Natural killer cell treated with Interleukin-12 subunit alpha and Interleukin-12 subunit beta and Interleukin-15 and Interleukin-18, amount 100 ng/mL, for 72 hours (primary cell): Measurements from ENCODE around the gene TENT4B. TPM values are rescaled to one million over a fixed set of nuclear protein-coding genes. Genes with fewer than 3 reads are reported as not detected.

Experiments used
- ATAC-seq, 2 donors: fragments of 150-1000 bp; cut with Tn5 transposase in 1 of 2; sonication (Bioruptor Pico), chemical (Tn5 transposase) in 1 of 2; 2 replicates each; pipeline ENCODE4 v1.10.0; 2021
- DNase-seq: peaks from one replicate; pipeline ENCODE4 v3.0.0; 2022; ENCODE audit warnings: low spot score
- H3K27ac Mint-ChIP-seq, 2 donors: 1 replicate in 1 of 2; 2 replicates in 1 of 2; pipeline ENCODE4 v1.8.0; 2022; ENCODE audit warnings: mixed read lengths in 2 of 2, mild to moderate bottlenecking in 1 of 2, moderate library complexity in 1 of 2
- H3K27me3 Mint-ChIP-seq, 2 donors: 1 replicate in 1 of 2; 2 replicates in 1 of 2; pipeline ENCODE4 v1.8.0; 2022; ENCODE audit warnings: mixed read lengths in 2 of 2
- H3K36me3 Mint-ChIP-seq: one replicate; pipeline ENCODE4 v1.8.0; 2022; ENCODE audit warnings: mixed read lengths
- H3K4me1 Mint-ChIP-seq, 2 donors: 1 replicate in 1 of 2; 2 replicates in 1 of 2; pipeline ENCODE4 v1.8.0; 2022; ENCODE audit warnings: low read depth in 2 of 2, mixed read lengths in 2 of 2, mild to moderate bottlenecking in 1 of 2
- H3K4me3 Mint-ChIP-seq: one replicate; pipeline ENCODE4 v1.8.0; 2022; ENCODE audit warnings: mixed read lengths
- H3K9me3 Mint-ChIP-seq: 2 replicates; pipeline ENCODE4 v1.8.0; 2022; ENCODE audit warnings: mixed read lengths
- total RNA-seq, 2 donors: library from RNA; stranded (reverse); gene quantifications; one replicate each; pipeline ENCODE4 v1.2.3, GENCODE V29; 2022

The TENT4B gene
- total RNA-seq, 2 donors from 2014 or later: 13.1 to 17.5 TPM

DNA sequence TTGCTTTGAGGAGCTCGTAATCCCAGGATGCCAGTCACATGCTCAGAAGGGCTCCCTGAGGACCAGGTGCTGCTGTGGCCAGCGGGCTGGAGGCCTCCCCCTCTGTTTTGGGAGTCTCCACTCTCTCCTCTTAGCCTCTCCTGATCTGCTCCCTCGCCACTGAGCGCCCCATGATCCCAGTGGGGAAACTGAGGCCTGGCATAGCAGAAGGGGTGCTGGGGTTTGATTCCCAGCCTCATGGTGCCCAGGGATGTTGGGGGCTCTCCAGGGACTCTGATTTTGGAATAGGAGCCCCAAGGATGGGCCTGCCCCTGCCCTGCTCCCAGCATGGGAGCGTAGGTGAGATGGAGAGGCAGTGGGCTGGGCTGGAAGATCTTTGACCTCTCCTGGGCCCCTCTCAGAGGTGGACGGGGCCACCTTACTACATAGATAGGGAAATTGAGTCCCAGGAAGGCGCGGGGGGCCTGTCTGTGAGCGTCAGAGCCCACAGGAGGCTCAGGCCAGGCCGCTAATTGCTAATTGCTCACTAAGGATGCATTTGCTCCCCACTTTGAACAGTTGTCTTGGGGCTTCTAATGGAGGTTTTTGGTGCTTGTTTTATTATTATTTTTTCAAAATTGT, 112.7 kb downstream of the TENT4B start:
- H3K4me3 Mint-ChIP-seq: peak overlapping the region; percentile 87
- peak overlapping the region; percentile 98 to 100 for H3K27ac Mint-ChIP-seq
- no peaks in the 10 kb centered on the region for H3K27me3 Mint-ChIP-seq
- ATAC-seq (no peak), DNase-seq (peak; percentile 46)
- peaks cover 81 to 88% of the 10 kb centered on the region in 2 donors for H3K4me1 Mint-ChIP-seq
- no peaks in the 10 kb centered on the region for H3K36me3 Mint-ChIP-seq
- H3K9me3 Mint-ChIP-seq: no peaks in the 10 kb centered on the region

- Mint-ChIP-seq H3K4me1 (peaks cover 82 to 89% of the 10 kb centered on the region in 2 donors), H3K36me3 (no peaks in the 10 kb centered on the region), H3K9me3 (no peaks in the 10 kb centered on the region), H3K4me3 (peak within 1 kb of the TSS; percentile 87), H3K27me3 (no peaks in the 10 kb centered on the region), H3K27ac (peak within 1 kb of the TSS; percentile 98 to 100)
- DNase-seq (peak; percentile 91), ATAC-seq (peak; percentile 86 to 89)
Observed at GRCh38 chr16:50266337-50267091, 113.4 kb downstream of the TENT4B start, which contains the start of gene ADCY7. TSS of gene ADCY7 (plus strand) at chr16:50266551. CDS start at chr16:50288180, 21,629 bp downstream.

DNA sequence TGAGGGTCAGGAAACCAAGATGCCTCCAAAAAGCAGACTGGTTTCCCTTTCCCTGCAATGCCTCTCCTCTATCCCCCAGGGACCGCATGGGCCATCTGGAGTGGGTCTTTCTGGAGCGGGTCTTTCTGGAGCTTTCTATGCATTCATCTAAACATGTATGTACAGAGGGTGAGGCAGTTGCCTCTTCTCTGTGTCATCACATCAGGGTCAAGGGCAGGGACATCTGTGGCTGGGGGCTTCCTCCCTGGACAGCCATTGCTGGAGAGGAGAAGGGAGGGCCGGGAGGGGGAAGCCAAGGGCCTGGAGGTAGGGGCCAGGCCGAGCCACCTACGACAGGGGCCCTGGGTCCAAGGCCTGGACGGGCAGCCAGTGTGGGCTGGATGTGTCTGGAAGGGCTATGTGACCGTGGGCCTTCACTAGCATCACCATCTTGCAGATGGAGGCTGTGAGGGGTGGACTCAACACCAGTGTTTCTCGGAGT, 114.1 kb downstream of the TENT4B start:
- H3K9me3 Mint-ChIP-seq: no peaks in the 10 kb centered on the region
- ATAC-seq (no peak), DNase-seq (peak; percentile 52)
- peaks cover 82 to 86% of the 10 kb centered on the region in 2 donors for H3K4me1 Mint-ChIP-seq
- peak overlapping the region; percentile 98 to 100 for H3K27ac Mint-ChIP-seq
- no peaks in the 10 kb centered on the region for H3K36me3 Mint-ChIP-seq
- H3K27me3 Mint-ChIP-seq: no peaks in the 10 kb centered on the region
- peak overlapping the region; percentile 87 for H3K4me3 Mint-ChIP-seq

DNA sequence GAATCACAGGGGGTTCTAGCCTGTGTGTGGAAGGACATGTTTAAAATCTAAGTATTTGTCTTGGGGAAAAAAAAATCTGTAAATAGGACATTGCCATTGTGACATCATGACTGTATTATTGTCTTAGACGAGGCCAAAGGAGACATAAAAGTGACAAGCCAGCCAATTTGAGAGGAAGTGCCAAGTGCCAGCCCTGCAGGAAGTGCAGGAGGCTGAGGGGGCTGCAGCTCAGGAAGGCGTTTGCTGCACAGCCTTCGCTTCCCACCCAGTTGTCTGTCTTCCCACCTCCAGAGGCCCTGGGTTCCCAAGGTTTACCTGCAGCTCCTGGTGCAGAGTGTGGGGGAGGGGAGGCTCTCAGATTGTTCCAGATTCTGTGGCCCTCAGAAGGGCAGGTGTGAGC, 114.5 kb downstream of the TENT4B start:
- H3K9me3 Mint-ChIP-seq: no peaks in the 10 kb centered on the region
- H3K4me1 Mint-ChIP-seq: peaks cover 84 to 87% of the 10 kb centered on the region in 2 donors
- ATAC-seq (no peak), DNase-seq (peak; percentile 66)
- H3K27ac Mint-ChIP-seq: peak overlapping the region; percentile 98 to 100
- no peaks in the 10 kb centered on the region for H3K27me3 Mint-ChIP-seq
- peak overlapping the region; percentile 87 for H3K4me3 Mint-ChIP-seq
- no peaks in the 10 kb centered on the region for H3K36me3 Mint-ChIP-seq

- H3K4me3 Mint-ChIP-seq: peak overlapping the region; percentile 87
- H3K4me1 Mint-ChIP-seq: peaks cover 85 to 87% of the 10 kb centered on the region in 2 donors
- H3K27me3 Mint-ChIP-seq: no peaks in the 10 kb centered on the region
- no peaks in the 10 kb centered on the region for H3K36me3 Mint-ChIP-seq
- no peak for ATAC-seq
- H3K9me3 Mint-ChIP-seq: no peaks in the 10 kb centered on the region
- H3K27ac Mint-ChIP-seq: peak overlapping the region; percentile 98 to 100
- peak; percentile 49 for DNase-seq
Observed at GRCh38 chr16:50268352-50268751, 115.2 kb downstream of the TENT4B start.

GRCh38 chr16:50269061-50269705, 116.1 kb downstream of the TENT4B start:
- no peaks in the 10 kb centered on the region for H3K27me3 Mint-ChIP-seq
- H3K9me3 Mint-ChIP-seq: no peaks in the 10 kb centered on the region
- H3K4me3 Mint-ChIP-seq: peak overlapping the region; percentile 80
- H3K27ac Mint-ChIP-seq: peak overlapping the region; percentile 98 to 100
- ATAC-seq: no peak
- no peaks in the 10 kb centered on the region for H3K36me3 Mint-ChIP-seq
- peaks cover 85 to 87% of the 10 kb centered on the region in 2 donors for H3K4me1 Mint-ChIP-seq
- DNase-seq: peak; percentile 56

GRCh38 chr16:50269769-50270509, 116.8 kb downstream of the TENT4B start:
- ATAC-seq: no peak

DNA sequence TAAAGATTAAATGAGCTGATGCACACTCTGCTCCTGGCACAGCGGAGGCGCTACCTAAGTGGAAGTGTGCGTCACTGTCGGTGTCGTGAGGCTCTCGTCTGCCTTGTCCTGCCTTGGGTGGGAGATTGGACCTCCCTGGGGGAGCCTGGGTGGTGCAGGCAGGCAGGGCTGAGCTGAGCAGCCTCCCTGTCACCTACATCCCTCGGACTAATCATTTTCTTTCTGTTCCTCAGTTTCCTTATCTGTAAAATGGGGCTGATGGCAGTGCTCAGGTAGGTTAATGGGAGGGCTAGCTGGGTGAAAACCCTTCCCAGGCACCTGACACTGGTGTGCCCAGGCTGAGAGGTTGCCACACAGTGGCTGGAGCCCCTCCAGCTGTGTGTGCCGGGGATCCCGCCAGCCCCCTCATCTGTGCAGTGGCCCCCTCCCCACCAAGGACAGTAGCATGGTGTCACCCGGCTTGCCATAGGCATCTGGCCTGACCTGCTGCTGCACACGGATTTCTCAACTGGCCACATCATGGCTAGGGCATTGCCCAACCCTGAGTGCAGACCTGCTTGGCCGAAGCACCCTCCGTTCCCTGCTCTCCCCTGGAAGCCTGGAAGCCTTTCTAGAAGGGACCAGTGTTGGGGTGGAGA, 117.5 kb downstream of the TENT4B start:
- no peaks in the 10 kb centered on the region for H3K9me3 Mint-ChIP-seq
- ATAC-seq (no peak), DNase-seq (peak; percentile 54)
- peak overlapping the region; percentile 98 to 100 for H3K27ac Mint-ChIP-seq
- no peaks in the 10 kb centered on the region for H3K36me3 Mint-ChIP-seq
- H3K4me1 Mint-ChIP-seq: peaks cover 82 to 83% of the 10 kb centered on the region in 2 donors
- H3K4me3 Mint-ChIP-seq: peak overlapping the region; percentile 27
- H3K27me3 Mint-ChIP-seq: no peaks in the 10 kb centered on the region

More at GRCh38 chr16:50269769-50270509, 116.8 kb downstream of the TENT4B start:
- Mint-ChIP-seq H3K27me3 (no peaks in the 10 kb centered on the region), H3K4me1 (peaks cover 84 to 85% of the 10 kb centered on the region in 2 donors), H3K36me3 (no peaks in the 10 kb centered on the region), H3K4me3 (peak overlapping the region; percentile 80), H3K27ac (peak overlapping the region; percentile 98 to 100), H3K9me3 (no peaks in the 10 kb centered on the region)
- peak; percentile 56 for DNase-seq

DNA sequence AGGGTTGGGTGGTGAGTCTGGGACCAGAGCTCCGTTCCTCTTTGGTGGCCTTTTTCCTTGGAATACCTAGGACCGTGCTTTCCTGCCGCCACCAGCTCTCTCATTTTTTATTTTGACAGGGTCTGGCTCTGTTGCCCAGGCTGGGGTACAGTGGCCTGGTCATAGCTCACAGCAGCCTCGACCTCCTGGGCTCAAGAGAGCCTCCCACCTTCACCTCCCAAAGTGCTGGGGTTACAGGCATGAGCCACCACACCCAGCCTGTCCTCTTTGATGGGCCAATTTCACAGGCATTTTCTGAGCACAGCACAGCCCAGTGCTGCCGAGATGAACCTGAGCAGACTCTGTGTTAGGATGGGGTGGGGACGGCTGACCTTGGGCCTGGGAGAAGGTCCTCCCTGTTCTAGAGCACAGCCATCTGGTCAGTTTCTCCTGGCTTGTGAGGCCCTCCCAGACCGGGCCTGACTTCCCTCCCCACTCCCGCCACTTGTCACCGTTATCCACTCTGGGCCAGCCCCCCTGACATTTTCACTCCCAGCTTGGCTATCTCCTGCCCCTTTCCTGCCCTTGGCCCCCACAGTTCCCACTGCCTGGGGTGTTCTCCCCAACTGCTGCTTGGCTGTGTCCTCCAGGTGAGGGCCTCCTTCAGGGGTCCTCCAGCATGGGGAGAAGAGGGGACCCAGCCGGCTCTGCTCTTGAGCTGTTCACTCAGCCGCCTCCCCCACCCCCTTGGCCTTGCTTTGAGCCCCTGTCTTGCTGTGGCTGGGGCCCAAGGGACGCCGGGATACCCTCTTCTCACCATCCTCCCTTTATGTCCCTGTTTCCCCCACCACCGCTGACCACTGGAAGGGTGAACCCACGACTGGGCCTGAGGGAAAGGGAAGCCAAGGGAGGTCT, 118.3 kb downstream of the TENT4B start:
- ATAC-seq: no peak
- Mint-ChIP-seq H3K27ac (peak overlapping the region; percentile 98 to 100), H3K27me3 (no peaks in the 10 kb centered on the region), H3K4me3 (peak overlapping the region; percentile 17), H3K4me1 (peaks cover 74 to 77% of the 10 kb centered on the region in 2 donors), H3K9me3 (no peaks in the 10 kb centered on the region), H3K36me3 (no peaks in the 10 kb centered on the region)
- peak; percentile 57 for DNase-seq

DNA sequence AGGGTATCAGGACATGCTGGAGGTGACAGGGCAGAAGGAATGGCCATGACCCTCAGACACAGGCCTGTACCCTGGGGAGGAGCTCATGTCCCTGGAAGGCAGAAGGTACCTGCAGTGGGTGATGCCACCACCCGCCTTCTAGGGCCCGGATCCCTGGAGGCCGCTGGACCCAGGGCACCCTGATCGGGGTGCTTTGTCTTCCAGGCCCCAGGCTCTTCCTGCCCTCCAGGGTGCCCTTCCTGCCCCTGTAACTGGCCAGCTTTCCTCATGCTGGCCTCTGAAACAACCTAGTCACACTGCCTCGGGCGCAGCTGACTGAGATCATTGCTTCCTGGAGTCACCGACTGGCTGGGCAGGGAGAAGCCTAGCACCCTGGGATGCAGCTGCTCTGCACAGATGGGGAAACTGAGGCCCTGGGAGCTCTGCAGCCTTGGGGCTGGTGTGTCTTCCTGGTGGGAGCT, 119.0 kb downstream of the TENT4B start:
- peaks cover 77 to 81% of the 10 kb centered on the region in 2 donors for H3K4me1 Mint-ChIP-seq
- ATAC-seq (peak in 1 of 2 donors; percentile 14), DNase-seq (peak; percentile 51)
- H3K9me3 Mint-ChIP-seq: no peaks in the 10 kb centered on the region
- peak overlapping the region; percentile 98 to 100 for H3K27ac Mint-ChIP-seq
- H3K4me3 Mint-ChIP-seq: peak overlapping the region; percentile 86
- no peaks in the 10 kb centered on the region for H3K36me3 Mint-ChIP-seq
- H3K27me3 Mint-ChIP-seq: no peaks in the 10 kb centered on the region

DNA sequence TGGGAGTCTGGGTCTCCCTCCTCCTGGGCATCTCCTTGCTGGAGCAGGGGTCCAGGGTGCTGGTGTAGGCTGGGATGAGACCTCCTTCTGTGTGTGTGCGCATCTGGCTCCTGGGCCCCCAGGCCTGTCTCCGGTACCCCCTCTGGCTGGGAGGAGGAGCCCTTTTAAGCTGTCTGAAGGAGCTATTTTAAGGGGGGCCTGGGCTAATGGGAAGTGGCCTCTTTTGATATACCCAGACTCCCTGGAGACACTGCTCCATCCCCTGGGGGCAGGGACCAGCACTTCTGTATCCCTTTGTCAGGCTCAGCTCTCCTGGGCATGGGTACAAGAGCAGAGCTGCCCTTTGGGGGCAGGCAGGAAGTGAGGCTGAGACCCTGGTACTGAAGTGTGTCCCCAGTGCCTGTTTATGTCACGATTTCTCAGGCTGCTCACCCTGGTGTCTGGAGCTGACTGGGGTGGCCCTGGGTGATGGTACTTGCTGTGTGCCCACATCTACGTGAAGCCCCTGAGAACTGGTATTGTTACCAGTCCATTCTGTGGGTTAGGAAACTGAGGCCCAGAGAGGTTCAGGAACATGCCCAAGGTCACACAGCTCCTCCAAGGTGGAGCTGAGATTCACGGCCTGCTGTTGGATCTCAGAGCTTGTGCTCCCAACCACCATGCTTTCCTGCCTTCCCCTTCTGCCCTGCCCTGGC, 119.7 kb downstream of the TENT4B start:
- Mint-ChIP-seq H3K36me3 (no peaks in the 10 kb centered on the region), H3K27me3 (no peaks in the 10 kb centered on the region), H3K9me3 (no peaks in the 10 kb centered on the region), H3K4me1 (peaks cover 76 to 81% of the 10 kb centered on the region in 2 donors), H3K4me3 (peak overlapping the region; percentile 86), H3K27ac (peak overlapping the region; percentile 98 to 100)
- DNase-seq (peak; percentile 50), ATAC-seq (no peak)
